HEK293 (cell line): ENCODE measurements around the gene CDK4.

Experiments used
- PRDM1 ChIP-seq: fragments of 450-650 bp; formaldehyde crosslinking; IDR thresholded peaks from 2 replicates; pipeline ENCODE4; 2016; ENCODE audit warnings: missing biosample characterization, missing genetic modification characterization
- SALL2 ChIP-seq: fragments of 450-650 bp; formaldehyde crosslinking; IDR thresholded peaks from 2 replicates; pipeline ENCODE4 v1.5.0; 2017; ENCODE audit warnings: missing biosample characterization, mild to moderate bottlenecking, missing genetic modification characterization, borderline replicate concordance
- YY2 ChIP-seq: fragments of 450-650 bp; formaldehyde crosslinking; IDR thresholded peaks from 2 replicates; pipeline ENCODE4 v1.5.1; 2016; ENCODE audit warnings: missing biosample characterization, missing genetic modification characterization
- ZFP37 ChIP-seq: fragments of 450-650 bp; formaldehyde crosslinking; IDR thresholded peaks from 2 replicates; pipeline ENCODE4 v1.5.1; 2016; ENCODE audit warnings: missing biosample characterization, missing genetic modification characterization
- ZNF112 ChIP-seq: fragments of 450-650 bp; formaldehyde crosslinking; IDR thresholded peaks from 2 replicates; pipeline ENCODE4 v1.5.0; 2017; ENCODE audit warnings: missing biosample characterization, missing genetic modification characterization
- ZNF16 ChIP-seq: fragments of 450-650 bp; formaldehyde crosslinking; IDR thresholded peaks from 2 replicates; pipeline ENCODE4 v1.5.1; 2016; ENCODE audit warnings: low read depth, missing biosample characterization, missing genetic modification characterization
- ZNF211 ChIP-seq: fragments of 450-650 bp; formaldehyde crosslinking; IDR thresholded peaks from 2 replicates; pipeline ENCODE4 v1.5.1; 2016; ENCODE audit warnings: low read depth, missing biosample characterization, missing genetic modification characterization
- ZNF239 ChIP-seq: fragments of 450-650 bp; formaldehyde crosslinking; IDR thresholded peaks from 2 replicates; pipeline ENCODE4 v1.5.1; 2016; ENCODE audit warnings: missing biosample characterization, missing genetic modification characterization
- ZNF416 ChIP-seq: fragments of 450-650 bp; formaldehyde crosslinking; IDR thresholded peaks from 2 replicates; pipeline ENCODE4 v1.5.1; 2016; ENCODE audit warnings: missing biosample characterization, missing genetic modification characterization
- ZNF830 ChIP-seq: fragments of 450-650 bp; IDR thresholded peaks from 2 replicates; pipeline ENCODE4 v1.5.0; 2018; ENCODE audit warnings: missing biosample characterization, missing genetic modification characterization, low read depth, mild to moderate bottlenecking, moderate library complexity
- ZSCAN16 ChIP-seq: fragments of 450-650 bp; formaldehyde crosslinking; IDR thresholded peaks from 2 replicates; pipeline ENCODE4 v1.5.1; 2016; ENCODE audit warnings: missing biosample characterization, missing genetic modification characterization
- TF ChIP-seq, protein P1 (sequence below): fragments of 450-650 bp; formaldehyde crosslinking; IDR thresholded peaks from 2 replicates; pipeline ENCODE4 v1.5.1; 2016; ENCODE audit warnings: missing biosample characterization, missing genetic modification characterization, borderline replicate concordance
- TF ChIP-seq, protein P2 (sequence below): fragments of 450-650 bp; formaldehyde crosslinking; IDR thresholded peaks from 2 replicates; pipeline ENCODE4 v1.5.1; 2016; ENCODE audit warnings: missing biosample characterization, missing genetic modification characterization
- TF ChIP-seq, protein P3 (sequence below): fragments of 450-650 bp; formaldehyde crosslinking; IDR thresholded peaks from 2 replicates; pipeline ENCODE4 v1.5.1; 2016; ENCODE audit warnings: missing biosample characterization, missing genetic modification characterization
- TF ChIP-seq, protein P4 (sequence below): fragments of 450-650 bp; formaldehyde crosslinking; IDR thresholded peaks from 2 replicates; pipeline ENCODE4 v1.5.1; 2017; ENCODE audit warnings: missing biosample characterization, missing genetic modification characterization
- TF ChIP-seq, protein P5 (sequence below): fragments of 450-650 bp; formaldehyde crosslinking; IDR thresholded peaks from 2 replicates; pipeline ENCODE4 v1.5.1; 2017; ENCODE audit warnings: missing biosample characterization, missing genetic modification characterization
- TF ChIP-seq, protein P6 (sequence below): fragments of 450-650 bp; formaldehyde crosslinking; IDR thresholded peaks from 2 replicates; pipeline ENCODE4 v1.5.1; 2016; ENCODE audit warnings: missing biosample characterization, missing genetic modification characterization
- TF ChIP-seq, protein P7 (sequence below): fragments of 450-650 bp; formaldehyde crosslinking; IDR thresholded peaks from 2 replicates; pipeline ENCODE4 v1.5.1; 2016; ENCODE audit warnings: missing biosample characterization, missing genetic modification characterization

CDK4 gene

DNA sequence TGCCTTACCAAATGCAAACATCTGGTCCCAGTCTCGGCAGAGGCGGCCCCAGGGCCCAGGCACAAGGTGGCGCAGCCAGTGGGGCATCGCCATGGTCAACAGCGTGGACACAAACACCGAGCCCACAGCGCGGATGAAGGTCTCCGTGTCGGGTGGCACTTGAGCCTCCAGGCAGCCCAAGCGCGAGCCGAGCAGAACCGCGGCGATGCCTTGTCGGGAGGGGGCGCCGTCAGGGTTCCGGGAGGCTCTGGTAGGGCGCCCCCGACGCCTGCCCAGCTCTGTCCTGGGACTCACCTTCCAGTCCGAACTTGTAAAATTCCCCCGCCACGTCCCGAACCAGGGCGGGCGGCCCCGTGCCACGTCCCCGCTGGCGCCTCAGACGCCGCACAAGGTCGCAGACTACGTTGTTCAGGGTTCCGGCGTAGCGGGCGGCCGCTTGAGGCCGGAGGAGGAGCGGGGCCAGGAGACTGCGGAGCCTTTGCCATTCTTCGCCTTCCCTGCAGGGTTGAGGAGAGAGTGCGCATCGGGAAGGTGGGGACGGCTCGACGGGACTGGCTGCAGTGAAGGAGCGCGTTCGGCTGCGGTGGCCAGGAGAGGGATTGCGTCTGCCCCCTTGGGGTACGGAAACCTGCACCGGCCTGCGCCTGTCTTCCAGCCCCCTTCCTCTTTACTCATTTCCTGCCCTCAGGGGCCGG lies 13.0 kb upstream of the CDK4 start (continued):
- TF ChIP-seq, protein P1, sequence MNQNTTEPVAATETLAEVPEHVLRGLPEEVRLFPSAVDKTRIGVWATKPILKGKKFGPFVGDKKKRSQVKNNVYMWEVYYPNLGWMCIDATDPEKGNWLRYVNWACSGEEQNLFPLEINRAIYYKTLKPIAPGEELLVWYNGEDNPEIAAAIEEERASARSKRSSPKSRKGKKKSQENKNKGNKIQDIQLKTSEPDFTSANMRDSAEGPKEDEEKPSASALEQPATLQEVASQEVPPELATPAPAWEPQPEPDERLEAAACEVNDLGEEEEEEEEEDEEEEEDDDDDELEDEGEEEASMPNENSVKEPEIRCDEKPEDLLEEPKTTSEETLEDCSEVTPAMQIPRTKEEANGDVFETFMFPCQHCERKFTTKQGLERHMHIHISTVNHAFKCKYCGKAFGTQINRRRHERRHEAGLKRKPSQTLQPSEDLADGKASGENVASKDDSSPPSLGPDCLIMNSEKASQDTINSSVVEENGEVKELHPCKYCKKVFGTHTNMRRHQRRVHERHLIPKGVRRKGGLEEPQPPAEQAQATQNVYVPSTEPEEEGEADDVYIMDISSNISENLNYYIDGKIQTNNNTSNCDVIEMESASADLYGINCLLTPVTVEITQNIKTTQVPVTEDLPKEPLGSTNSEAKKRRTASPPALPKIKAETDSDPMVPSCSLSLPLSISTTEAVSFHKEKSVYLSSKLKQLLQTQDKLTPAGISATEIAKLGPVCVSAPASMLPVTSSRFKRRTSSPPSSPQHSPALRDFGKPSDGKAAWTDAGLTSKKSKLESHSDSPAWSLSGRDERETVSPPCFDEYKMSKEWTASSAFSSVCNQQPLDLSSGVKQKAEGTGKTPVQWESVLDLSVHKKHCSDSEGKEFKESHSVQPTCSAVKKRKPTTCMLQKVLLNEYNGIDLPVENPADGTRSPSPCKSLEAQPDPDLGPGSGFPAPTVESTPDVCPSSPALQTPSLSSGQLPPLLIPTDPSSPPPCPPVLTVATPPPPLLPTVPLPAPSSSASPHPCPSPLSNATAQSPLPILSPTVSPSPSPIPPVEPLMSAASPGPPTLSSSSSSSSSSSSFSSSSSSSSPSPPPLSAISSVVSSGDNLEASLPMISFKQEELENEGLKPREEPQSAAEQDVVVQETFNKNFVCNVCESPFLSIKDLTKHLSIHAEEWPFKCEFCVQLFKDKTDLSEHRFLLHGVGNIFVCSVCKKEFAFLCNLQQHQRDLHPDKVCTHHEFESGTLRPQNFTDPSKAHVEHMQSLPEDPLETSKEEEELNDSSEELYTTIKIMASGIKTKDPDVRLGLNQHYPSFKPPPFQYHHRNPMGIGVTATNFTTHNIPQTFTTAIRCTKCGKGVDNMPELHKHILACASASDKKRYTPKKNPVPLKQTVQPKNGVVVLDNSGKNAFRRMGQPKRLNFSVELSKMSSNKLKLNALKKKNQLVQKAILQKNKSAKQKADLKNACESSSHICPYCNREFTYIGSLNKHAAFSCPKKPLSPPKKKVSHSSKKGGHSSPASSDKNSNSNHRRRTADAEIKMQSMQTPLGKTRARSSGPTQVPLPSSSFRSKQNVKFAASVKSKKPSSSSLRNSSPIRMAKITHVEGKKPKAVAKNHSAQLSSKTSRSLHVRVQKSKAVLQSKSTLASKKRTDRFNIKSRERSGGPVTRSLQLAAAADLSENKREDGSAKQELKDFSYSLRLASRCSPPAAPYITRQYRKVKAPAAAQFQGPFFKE, result no peak
- TF ChIP-seq, protein P2, sequence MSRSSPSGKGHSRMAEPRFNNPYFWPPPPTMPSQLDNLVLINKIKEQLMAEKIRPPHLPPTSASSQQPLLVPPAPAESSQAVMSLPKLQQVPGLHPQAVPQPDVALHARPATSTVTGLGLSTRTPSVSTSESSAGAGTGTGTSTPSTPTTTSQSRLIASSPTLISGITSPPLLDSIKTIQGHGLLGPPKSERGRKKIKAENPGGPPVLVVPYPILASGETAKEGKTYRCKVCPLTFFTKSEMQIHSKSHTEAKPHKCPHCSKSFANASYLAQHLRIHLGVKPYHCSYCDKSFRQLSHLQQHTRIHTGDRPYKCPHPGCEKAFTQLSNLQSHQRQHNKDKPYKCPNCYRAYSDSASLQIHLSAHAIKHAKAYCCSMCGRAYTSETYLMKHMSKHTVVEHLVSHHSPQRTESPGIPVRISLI, result no peak
- TF ChIP-seq ZNF112 (no peak), YY2 (no peak), ZNF211 (tag by site-specific recombination) (no peak), ZNF16 (tag by site-specific recombination) (no peak), ZNF830 (tag by site-specific recombination) (no peak), PRDM1 (tag by site-specific recombination) (0 out of 2 replicates have a peak, but pooled peaks have one; percentile 12), SALL2 (no peak), ZFP37 (tag by site-specific recombination) (no peak), ZSCAN16 (no peak), ZNF239 (tag by site-specific recombination) (no peak), ZNF416 (tag by site-specific recombination) (no peak)
- TF ChIP-seq, protein P3, sequence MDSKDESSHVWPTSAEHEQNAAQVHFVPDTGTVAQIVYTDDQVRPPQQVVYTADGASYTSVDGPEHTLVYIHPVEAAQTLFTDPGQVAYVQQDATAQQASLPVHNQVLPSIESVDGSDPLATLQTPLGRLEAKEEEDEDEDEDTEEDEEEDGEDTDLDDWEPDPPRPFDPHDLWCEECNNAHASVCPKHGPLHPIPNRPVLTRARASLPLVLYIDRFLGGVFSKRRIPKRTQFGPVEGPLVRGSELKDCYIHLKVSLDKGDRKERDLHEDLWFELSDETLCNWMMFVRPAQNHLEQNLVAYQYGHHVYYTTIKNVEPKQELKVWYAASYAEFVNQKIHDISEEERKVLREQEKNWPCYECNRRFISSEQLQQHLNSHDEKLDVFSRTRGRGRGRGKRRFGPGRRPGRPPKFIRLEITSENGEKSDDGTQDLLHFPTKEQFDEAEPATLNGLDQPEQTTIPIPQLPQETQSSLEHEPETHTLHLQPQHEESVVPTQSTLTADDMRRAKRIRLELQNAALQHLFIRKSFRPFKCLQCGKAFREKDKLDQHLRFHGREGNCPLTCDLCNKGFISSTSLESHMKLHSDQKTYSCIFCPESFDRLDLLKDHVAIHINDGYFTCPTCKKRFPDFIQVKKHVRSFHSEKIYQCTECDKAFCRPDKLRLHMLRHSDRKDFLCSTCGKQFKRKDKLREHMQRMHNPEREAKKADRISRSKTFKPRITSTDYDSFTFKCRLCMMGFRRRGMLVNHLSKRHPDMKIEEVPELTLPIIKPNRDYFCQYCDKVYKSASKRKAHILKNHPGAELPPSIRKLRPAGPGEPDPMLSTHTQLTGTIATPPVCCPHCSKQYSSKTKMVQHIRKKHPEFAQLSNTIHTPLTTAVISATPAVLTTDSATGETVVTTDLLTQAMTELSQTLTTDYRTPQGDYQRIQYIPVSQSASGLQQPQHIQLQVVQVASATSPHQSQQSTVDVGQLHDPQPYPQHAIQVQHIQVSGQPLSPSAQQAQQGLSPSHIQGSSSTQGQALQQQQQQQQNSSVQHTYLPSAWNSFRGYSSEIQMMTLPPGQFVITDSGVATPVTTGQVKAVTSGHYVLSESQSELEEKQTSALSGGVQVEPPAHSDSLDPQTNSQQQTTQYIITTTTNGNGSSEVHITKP, result no peak
- TF ChIP-seq, protein P4, sequence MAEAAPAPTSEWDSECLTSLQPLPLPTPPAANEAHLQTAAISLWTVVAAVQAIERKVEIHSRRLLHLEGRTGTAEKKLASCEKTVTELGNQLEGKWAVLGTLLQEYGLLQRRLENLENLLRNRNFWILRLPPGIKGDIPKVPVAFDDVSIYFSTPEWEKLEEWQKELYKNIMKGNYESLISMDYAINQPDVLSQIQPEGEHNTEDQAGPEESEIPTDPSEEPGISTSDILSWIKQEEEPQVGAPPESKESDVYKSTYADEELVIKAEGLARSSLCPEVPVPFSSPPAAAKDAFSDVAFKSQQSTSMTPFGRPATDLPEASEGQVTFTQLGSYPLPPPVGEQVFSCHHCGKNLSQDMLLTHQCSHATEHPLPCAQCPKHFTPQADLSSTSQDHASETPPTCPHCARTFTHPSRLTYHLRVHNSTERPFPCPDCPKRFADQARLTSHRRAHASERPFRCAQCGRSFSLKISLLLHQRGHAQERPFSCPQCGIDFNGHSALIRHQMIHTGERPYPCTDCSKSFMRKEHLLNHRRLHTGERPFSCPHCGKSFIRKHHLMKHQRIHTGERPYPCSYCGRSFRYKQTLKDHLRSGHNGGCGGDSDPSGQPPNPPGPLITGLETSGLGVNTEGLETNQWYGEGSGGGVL, result no peak
- TF ChIP-seq, protein P5, sequence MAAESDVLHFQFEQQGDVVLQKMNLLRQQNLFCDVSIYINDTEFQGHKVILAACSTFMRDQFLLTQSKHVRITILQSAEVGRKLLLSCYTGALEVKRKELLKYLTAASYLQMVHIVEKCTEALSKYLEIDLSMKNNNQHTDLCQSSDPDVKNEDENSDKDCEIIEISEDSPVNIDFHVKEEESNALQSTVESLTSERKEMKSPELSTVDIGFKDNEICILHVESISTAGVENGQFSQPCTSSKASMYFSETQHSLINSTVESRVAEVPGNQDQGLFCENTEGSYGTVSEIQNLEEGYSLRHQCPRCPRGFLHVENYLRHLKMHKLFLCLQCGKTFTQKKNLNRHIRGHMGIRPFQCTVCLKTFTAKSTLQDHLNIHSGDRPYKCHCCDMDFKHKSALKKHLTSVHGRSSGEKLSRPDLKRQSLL (tag by site-specific recombination), result 0 out of 2 replicates have a peak, but pooled peaks have one; percentile 26
- TF ChIP-seq, protein P6, sequence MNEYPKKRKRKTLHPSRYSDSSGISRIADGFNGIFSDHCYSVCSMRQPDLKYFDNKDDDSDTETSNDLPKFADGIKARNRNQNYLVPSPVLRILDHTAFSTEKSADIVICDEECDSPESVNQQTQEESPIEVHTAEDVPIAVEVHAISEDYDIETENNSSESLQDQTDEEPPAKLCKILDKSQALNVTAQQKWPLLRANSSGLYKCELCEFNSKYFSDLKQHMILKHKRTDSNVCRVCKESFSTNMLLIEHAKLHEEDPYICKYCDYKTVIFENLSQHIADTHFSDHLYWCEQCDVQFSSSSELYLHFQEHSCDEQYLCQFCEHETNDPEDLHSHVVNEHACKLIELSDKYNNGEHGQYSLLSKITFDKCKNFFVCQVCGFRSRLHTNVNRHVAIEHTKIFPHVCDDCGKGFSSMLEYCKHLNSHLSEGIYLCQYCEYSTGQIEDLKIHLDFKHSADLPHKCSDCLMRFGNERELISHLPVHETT (tag by site-specific recombination), result no peak
- TF ChIP-seq, protein P7, sequence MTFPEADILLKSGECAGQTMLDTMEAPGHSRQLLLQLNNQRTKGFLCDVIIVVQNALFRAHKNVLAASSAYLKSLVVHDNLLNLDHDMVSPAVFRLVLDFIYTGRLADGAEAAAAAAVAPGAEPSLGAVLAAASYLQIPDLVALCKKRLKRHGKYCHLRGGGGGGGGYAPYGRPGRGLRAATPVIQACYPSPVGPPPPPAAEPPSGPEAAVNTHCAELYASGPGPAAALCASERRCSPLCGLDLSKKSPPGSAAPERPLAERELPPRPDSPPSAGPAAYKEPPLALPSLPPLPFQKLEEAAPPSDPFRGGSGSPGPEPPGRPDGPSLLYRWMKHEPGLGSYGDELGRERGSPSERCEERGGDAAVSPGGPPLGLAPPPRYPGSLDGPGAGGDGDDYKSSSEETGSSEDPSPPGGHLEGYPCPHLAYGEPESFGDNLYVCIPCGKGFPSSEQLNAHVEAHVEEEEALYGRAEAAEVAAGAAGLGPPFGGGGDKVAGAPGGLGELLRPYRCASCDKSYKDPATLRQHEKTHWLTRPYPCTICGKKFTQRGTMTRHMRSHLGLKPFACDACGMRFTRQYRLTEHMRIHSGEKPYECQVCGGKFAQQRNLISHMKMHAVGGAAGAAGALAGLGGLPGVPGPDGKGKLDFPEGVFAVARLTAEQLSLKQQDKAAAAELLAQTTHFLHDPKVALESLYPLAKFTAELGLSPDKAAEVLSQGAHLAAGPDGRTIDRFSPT, result no peak
